Psoas muscle (tissue), 8 donors: Measurements from ENCODE around the gene AFF1. TPM values are rescaled to one million over a fixed set of nuclear protein-coding genes. Genes with fewer than 3 reads are reported as not detected.

Experiments
- ATAC-seq, 4 donors: fragments of 200-7000 bp; cut with Tn5 transposase; one replicate each; pipeline ENCODE4 v1.9.1; 2020; ENCODE audit warnings: moderate library complexity in 3 of 4, mild to moderate bottlenecking in 2 of 4
- DNase-seq, 2 donors: peaks; one replicate each; pipeline ENCODE4 v3.0.0-alpha.2; 2020
- H3K27ac ChIP-seq: fragments of 200-600 bp; one replicate; pipeline ENCODE4 v1.8.0; 2022
- H3K27me3 ChIP-seq, 3 donors: fragments of 200-600 bp in 1 of 3; one replicate each; pipeline versions ENCODE4 v1.6.1 to v1.8.0; 2013 to 2022; ENCODE audit warnings: low read length in 2 of 3, mild to moderate bottlenecking in 2 of 3, moderate library complexity in 1 of 3; ENCODE audit not compliant: insufficient read depth in 3 of 3
- H3K36me3 ChIP-seq, 2 donors: fragments of 200-600 bp in 1 of 2; one replicate each; pipeline versions ENCODE4 v1.6.1 to v1.8.0; 2013 to 2022; ENCODE audit warnings: low read depth in 1 of 2, mild to moderate bottlenecking in 1 of 2, moderate library complexity in 1 of 2; ENCODE audit not compliant: insufficient read depth in 1 of 2
- H3K4me1 ChIP-seq: fragments of 200-600 bp; one replicate; pipeline ENCODE4 v1.8.0; 2022
- H3K4me3 ChIP-seq: fragments of 200-600 bp; one replicate; pipeline ENCODE4 v1.8.0; 2022; ENCODE audit warnings: mild to moderate bottlenecking
- H3K9me3 ChIP-seq: fragments of 200-600 bp; one replicate; pipeline ENCODE4 v1.8.0; 2022
- CTCF ChIP-seq: fragments of 200-600 bp; IDR thresholded peaks from one replicate; pipeline ENCODE4 v1.8.0; 2022; ENCODE audit warnings: antibody characterized with exemption
- WGBS, 3 donors: extraction: QIAGEN DNeasy Blood & Tissue Kit; methylation state at CpG; one replicate each; pipeline versions ENCODE4 v1.1.6 to v1.1.7; 2013; 5-methylcytosine and 5-hydroxymethylcytosine counted together
- intact Hi-C, 2 donors: fragments of 100-400 bp; cut with DNase I; formaldehyde crosslinking; loops; one replicate each; pipeline versions ENCODE4 v1.11.0 to v1.14.2; 2022
- polyA plus RNA-seq, 3 donors: library from polyadenylated mRNA; stranded (reverse); fragments of 200-250 nt; gene quantifications; one replicate each; pipeline ENCODE4 v1.2.3, GENCODE V29; 2013
- total RNA-seq, 4 donors: library from RNA; stranded (reverse); fragmentation: NEBNext Ultra II Directional in 2 of 4; extraction: Animal tissue kit (Norgen Biotek cat#: 25700) in 2 of 4; gene quantifications; one replicate each; pipeline versions ENCODE4 v1.2.1 to v1.2.4, GENCODE V29; 2021 to 2023
- donor health status: healthy with polysubstance abuse.
- donor health status: DM: no; HTN: no; CAD: no; lungs with moderate emphysema.
- donor health status: Bipolar disorder and iron deficiency.
- donor health status: healthy.
- donor health status: DM: yes; HTN: yes; CAD: no.
- donor health status: DM: no; HTN: no; CAD: no.
- donor health status: DM: no; HTN: no; CAD: no.
- donor health status: DM: yes; HTN: yes; CAD: no.

AFF1 gene
- total and polyA plus RNA-seq, 7 donors, result 62.7 to 171 (median 120) TPM

GRCh38 chr4:86973668-86974067 lies 38.9 kb downstream of the AFF1 start:
- H3K4me3 ChIP-seq, result no peak overlapping the region
- DNase-seq (no peak), ATAC-seq (no peak)

DNA sequence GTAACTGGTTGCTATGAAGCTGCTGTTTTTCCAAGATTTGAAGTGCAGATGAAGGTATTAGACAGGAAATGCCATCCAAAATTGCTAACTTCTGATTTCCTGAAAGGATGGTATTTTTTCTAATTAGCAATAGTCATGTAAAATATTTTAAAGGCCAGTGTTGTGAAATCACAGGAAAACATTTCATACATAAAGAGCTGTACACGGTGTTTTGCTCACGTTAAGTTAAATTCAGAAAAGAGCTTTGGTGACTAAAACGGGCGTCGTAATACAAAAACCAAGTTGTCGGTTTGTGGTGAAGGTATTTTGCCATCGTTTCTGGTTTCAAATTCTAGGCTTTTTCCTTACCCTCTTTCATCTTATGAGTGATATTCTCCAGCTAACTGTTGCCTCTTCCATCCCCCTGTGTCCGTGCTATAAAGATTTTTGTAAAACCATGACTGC lies 39.8 kb downstream of the AFF1 start:
- no peak for DNase-seq
- no peaks in the 10 kb centered on the region for H3K9me3 ChIP-seq
- ATAC-seq, result no peak
- no peaks in the 10 kb centered on the region for H3K36me3 ChIP-seq
- H3K4me1 ChIP-seq, result peaks cover 24% of the 10 kb centered on the region
- 67 to 76% (median 72%) methylated on average over 8 of the region's 8 CpGs for WGBS, 3 donors
- no peaks in the 10 kb centered on the region for H3K27me3 ChIP-seq
- no peak overlapping the region for H3K27ac ChIP-seq
- TF ChIP-seq CTCF, result no peak
- no peak overlapping the region for H3K4me3 ChIP-seq
- intact Hi-C loops, result no loop called here

More at GRCh38 chr4:86973668-86974067, 38.9 kb downstream of the AFF1 start:
- H3K36me3 ChIP-seq, result no peaks in the 10 kb centered on the region
- H3K27ac ChIP-seq, result no peak overlapping the region
- no peak for TF ChIP-seq CTCF
- H3K4me1 ChIP-seq, result peaks cover 24% of the 10 kb centered on the region
- intact Hi-C loops, result no loop called here
- H3K9me3 ChIP-seq, result no peaks in the 10 kb centered on the region
- H3K27me3 ChIP-seq, result no peaks in the 10 kb centered on the region
- WGBS, 3 donors, result 79 to 81% (median 79%) methylated on average over 4 of the region's 4 CpGs

- H3K27ac ChIP-seq, result no peak overlapping the region
- no peak overlapping the region for H3K4me3 ChIP-seq
- no peaks in the 10 kb centered on the region for H3K36me3 ChIP-seq
- intact Hi-C loops, result no loop called here
- H3K27me3 ChIP-seq, result no peaks in the 10 kb centered on the region
- no peaks in the 10 kb centered on the region for H3K9me3 ChIP-seq
- 92% methylated on average over 2 of the region's 2 CpGs for WGBS, 3 donors
- peaks cover 15% of the 10 kb centered on the region for H3K4me1 ChIP-seq
- DNase-seq (no peak), ATAC-seq (no peak)
- no peak for TF ChIP-seq CTCF
Measured at GRCh38 chr4:86975927-86976326, 41.1 kb downstream of the AFF1 start.

DNA sequence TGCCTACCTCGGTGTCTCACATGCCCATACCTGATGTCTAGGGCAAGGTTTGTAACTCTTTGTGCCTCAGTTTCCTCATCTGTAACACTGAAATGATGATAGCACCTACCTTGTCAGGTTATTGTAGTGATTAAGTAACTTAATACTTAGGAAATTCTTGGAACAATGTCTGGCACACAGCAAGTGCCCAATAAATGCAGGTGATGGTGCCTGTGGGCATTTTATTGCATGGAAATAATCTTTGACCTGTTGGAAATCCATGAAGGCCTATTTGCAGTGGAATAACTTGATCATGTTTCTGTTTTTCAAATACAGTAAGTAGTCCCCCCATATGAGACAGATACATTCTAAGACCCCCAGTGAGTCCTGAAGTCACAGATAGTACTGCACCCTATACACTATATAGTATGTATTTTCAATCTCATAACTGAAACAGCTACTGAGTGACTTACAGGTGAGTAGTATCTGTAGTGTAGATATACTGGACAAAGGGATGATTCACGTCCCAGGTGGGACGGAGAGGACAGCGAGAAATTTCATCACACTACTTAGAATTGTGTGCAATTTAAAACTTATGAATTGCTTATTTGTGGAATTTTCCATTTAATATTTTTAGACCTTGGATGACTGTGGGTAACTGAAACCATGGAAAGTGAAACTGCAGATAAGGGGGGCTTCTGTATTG lies 42.1 kb downstream of the AFF1 start:
- Histone ChIP-seq H3K27me3 (no peaks in the 10 kb centered on the region), H3K4me1 (peaks cover 9% of the 10 kb centered on the region), H3K27ac (no peak overlapping the region), H3K36me3 (no peaks in the 10 kb centered on the region), H3K4me3 (no peak overlapping the region), H3K9me3 (no peaks in the 10 kb centered on the region)
- no peak for TF ChIP-seq CTCF
- 91 to 95% (median 92%) methylated on average over 4 of the region's 4 CpGs for WGBS, 3 donors
- intact Hi-C loops, result no loop called here
- DNase-seq, result no peak
- no peak for ATAC-seq
